GM18951 (cell line): ENCODE data around the gene C16orf96.

ENCODE experiments used
- POLR2A ChIP-seq: IDR thresholded peaks from 4 replicates; pipeline ENCODE4 v1.6.1; 2011; ENCODE audit warnings: mild to moderate bottlenecking; ENCODE audit not compliant: insufficient read length, insufficient read depth; ENCODE audit errors: extremely low read depth
- in situ Hi-C: fragments of 300-500 bp; cut with MboI; formaldehyde crosslinking; loops from one replicate; pipeline ENCODE4 v1.12.0; 2022; ENCODE audit warnings: low sequenced_read_pairs, mixed read lengths, inconsistent platforms; ENCODE audit not compliant: unreplicated experiment

C16orf96 gene

GRCh38 chr16:4534151-4534790, 21.9 kb upstream of the C16orf96 start:
- in situ Hi-C loops: no loop called here
- no peak for TF ChIP-seq POLR2A

DNA sequence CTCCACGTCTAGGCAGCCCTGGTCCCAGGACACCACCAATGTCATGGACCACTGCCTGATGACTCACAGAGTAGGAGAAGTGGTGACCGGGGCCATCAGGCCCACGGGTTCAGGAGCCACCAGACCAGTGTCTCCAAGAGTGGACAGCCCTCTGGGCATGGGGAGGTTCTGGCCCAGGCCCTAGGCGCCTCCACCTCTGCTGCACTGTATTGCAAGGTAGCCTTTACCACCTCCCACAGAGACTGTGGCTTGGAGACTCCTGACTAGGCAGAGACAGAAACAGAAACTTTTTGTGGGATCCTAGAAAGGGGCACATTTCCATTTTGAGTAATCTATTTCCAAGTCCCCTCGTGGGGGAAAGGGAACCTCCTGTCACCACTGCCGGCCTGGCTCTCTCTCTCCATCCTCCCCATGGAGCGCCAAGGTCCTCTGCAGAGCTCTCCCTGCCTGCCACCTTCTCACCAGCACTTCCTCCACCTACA, 20.5 kb upstream of the C16orf96 start:
- no peak for TF ChIP-seq POLR2A
- in situ Hi-C loops: no loop called here

DNA sequence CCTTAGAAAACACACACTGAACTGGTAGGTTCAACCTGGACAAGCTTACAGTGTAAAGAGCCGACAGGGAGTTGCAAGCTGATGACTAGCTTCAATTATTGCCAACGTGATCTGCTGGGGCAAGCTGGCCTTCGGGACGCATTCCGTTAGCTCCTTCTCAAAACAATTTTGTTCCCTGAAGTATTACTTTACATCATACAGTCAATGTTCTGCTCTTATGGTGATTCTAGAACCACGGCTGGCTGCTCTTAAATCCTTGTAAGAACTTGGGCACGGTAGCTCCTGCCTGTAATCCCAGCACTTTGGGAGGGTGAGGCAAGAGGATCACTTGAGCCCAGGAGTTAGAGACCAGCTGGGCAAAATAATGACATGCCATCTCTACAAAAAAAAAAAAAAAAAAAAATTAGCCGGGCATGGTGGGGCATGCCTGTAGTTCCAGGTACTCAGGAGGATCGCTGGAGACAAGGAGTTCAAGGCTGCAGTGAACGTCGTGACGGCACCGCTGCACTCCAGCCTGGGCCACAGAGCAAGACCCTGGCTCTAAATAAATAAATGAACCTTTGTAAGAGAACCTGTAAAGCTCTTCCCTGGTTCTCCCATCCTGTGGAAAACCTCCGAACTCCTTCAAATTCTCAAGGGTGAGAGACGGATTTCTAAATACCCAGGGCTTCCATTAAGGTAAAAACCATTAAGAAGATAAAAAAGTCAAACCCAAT, 19.6 kb upstream of the C16orf96 start:
- no peak for TF ChIP-seq POLR2A

GRCh38 chr16:4537376-4538343, 18.5 kb upstream of the C16orf96 start:
- in situ Hi-C loops: no loop called here
- no peak for TF ChIP-seq POLR2A

More for the DNA sequence above, 19.6 kb upstream of the C16orf96 start:
- in situ Hi-C loops: no loop called here

GRCh38 chr16:4538350-4539235, 17.5 kb upstream of the C16orf96 start, which contains the start of gene CDIP1:
Gene CDIP1 (minus strand): TSS chr16:4538773. CDS start chr16:4514130, 24,643 bp downstream.
- peak; percentile 88 for TF ChIP-seq POLR2A
- in situ Hi-C loops: no loop called here

DNA sequence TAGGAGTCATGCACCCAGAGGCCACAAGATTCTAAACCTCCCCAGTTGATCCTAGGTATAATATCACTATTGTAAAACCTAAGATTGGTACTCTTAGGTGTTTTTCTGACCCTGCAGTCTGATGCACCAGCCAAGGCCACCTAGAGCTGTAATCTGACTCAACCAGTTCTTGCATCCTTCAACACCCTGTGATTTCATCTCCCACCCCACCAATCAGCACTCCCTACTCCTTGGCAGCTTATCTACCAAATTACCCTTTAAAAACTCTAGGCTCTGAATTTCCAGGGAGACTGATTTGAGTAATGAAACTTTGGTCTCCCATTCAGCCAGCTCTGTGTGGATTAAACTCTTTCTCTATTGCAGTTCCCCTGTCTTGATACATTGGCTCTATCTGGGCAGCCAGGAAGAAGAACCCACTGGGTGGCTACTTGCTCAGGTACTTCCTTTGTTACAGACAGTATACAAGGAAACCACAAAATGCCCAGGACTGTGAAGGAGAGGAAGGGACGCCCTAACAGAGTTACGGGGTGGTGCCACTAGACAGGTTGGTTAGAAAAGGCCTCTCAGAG, 16.3 kb upstream of the C16orf96 start:
- in situ Hi-C loops: no loop called here
- no peak for TF ChIP-seq POLR2A

GRCh38 chr16:4544473-4544872, 11.7 kb upstream of the C16orf96 start:
- in situ Hi-C loops: no loop called here
- no peak for TF ChIP-seq POLR2A

DNA sequence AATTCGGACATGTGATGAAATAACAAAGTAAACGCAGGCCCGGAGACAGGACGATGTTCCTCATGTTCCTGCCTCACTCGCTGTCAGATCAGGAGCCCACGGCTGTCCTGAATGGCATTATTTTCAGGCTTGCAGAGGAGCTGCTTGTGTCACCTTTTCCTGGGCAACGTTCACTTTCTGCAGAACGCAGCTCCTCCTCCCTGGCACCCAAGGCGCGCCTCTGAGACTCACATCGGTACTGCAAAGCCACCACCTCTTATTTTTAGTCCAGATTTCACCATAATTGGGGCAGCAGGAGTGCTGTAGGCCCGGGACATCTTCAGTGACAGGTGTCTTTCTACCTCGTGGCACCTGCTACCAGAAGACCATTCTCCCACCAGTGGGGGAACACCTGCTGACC, 8.0 kb upstream of the C16orf96 start:
- in situ Hi-C loops: no loop called here
- no peak for TF ChIP-seq POLR2A

DNA sequence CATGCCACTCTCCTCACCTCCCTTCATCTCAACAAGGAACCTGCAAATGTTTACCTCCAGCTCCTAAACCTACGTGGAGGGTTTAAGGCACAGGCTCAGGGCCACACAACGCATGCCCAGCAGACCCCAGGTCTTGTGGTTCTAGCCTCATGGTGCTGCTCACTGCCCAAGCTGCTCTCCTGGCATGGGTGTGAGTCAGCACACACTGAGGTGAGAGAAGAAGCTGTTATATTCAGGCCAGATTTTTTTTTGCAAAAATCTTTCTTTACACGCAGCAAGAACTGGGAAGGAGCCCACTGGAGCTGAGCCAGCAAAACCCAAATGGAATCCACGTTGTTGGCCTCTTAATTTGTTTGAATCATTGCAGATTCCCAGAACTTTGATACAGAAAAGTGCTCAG, 5.5 kb upstream of the C16orf96 start:
- in situ Hi-C loops: no loop called here
- TF ChIP-seq POLR2A: no peak

GRCh38 chr16:4552541-4552940, 3.6 kb upstream of the C16orf96 start:
- in situ Hi-C loops: no loop called here
- no peak for TF ChIP-seq POLR2A

- in situ Hi-C loops: no loop called here
- TF ChIP-seq POLR2A: no peak
Measured at GRCh38 chr16:4556580-4556979, 440 bp downstream of the C16orf96 start.

DNA sequence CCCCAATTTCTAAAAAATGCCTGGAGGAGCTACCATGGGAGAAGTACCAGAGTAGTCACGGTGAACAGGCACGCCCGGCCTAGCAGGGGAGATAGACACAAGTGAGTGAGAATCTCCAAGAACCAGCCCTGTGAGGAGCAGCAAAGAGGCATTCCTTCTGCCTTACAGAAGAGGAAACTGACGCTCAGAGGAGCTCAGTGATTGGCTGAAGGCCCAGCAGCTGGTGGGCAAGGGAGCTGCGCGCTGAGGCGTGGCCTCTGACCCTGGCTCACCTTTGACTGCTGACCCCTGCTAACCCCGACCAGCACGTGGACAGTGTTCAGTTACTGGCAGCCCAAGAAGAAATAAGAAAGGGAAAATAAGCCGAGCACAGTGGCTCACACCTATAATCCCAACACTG, 1.8 kb downstream of the C16orf96 start:
- TF ChIP-seq POLR2A: no peak
- in situ Hi-C loops: no loop called here
